ELR (cell line): ENCODE data around the gene TMEM129.
"Not testable (repeated sequence)": the region's sequence is repeated elsewhere in the genome, so short reads cannot be mapped to it uniquely, and the experiment has no call there.

Source experiments
- DNase-seq: peaks from one replicate; pipeline ENCODE4 v3.0.0-alpha.2; 2015; ENCODE audit warnings: low read depth

The TMEM129 gene

GRCh38 chr4:1721666-1722550, 785 bp upstream of the TMEM129 start:
- peak; percentile 23 for DNase-seq

- DNase-seq = peak; percentile 58
These were observed 750 bp downstream of the TMEM129 start for GRCh38 chr4:1720163-1720983.

GRCh38 chr4:1718095-1718850, 2.9 kb downstream of the TMEM129 start:
- no peak for DNase-seq

- DNase-seq = no peak
These were observed 3.7 kb downstream of the TMEM129 start for GRCh38 chr4:1717129-1718094.

- DNase-seq = no peak
These were observed 4.8 kb downstream of the TMEM129 start for GRCh38 chr4:1716065-1716945.

- DNase-seq = peak; percentile 13
These were observed 5.9 kb downstream of the TMEM129 start for GRCh38 chr4:1715002-1715758.

- peak; percentile 24 for DNase-seq
These were observed 6.7 kb downstream of the TMEM129 start for GRCh38 chr4:1714303-1715001.

GRCh38 chr4:1713003-1713851, 7.9 kb downstream of the TMEM129 start:
- DNase-seq = no peak

- DNase-seq = peak; percentile 95
These were observed 8.7 kb downstream of the TMEM129 start, which contains the start of gene SLBP for GRCh38 chr4:1712216-1713002. TSS of gene SLBP (minus strand) at chr4:1712319. CDS start at chr4:1712188, 131 bp downstream.

- DNase-seq = peak; percentile 61
These were observed 9.4 kb downstream of the TMEM129 start for GRCh38 chr4:1711571-1712215.

- peak; percentile 35 for DNase-seq
These were observed 10.0 kb downstream of the TMEM129 start for GRCh38 chr4:1711055-1711570.

- no peak for DNase-seq
These were observed 12.5 kb downstream of the TMEM129 start for GRCh38 chr4:1708581-1708980.

- no peak for DNase-seq
These were observed 14.8 kb downstream of the TMEM129 start for GRCh38 chr4:1706358-1706757.

- DNase-seq = no peak
These were observed 15.4 kb downstream of the TMEM129 start for GRCh38 chr4:1705732-1706131.

- no peak for DNase-seq
These were observed 17.3 kb downstream of the TMEM129 start for GRCh38 chr4:1703867-1704266.

GRCh38 chr4:1701671-1702070, 19.5 kb downstream of the TMEM129 start:
- DNase-seq = not testable (repeated sequence)
